MG63 (cell line): Measurements from ENCODE around the gene SPATA7. TPM values are rescaled to one million over a fixed set of nuclear protein-coding genes. Genes with fewer than 3 reads are reported as not detected.

ENCODE experiments used
- DNase-seq: peaks from one replicate; pipeline ENCODE4 v3.0.0-alpha.2; 2020
- H3K27me3 ChIP-seq: fragments of 250-450 bp; sonication (Bioruptor Pico); 2 replicates; pipeline ENCODE4 v1.5.1; 2020; ENCODE audit warnings: mild to moderate bottlenecking, moderate library complexity
- H3K36me3 ChIP-seq: fragments of 250-450 bp; sonication (Bioruptor Pico); 2 replicates; pipeline ENCODE4 v1.5.1; 2020; ENCODE audit warnings: mild to moderate bottlenecking, moderate library complexity
- H3K4me3 ChIP-seq: fragments of 250-450 bp; sonication (Bioruptor Pico); 2 replicates; pipeline ENCODE4 v1.5.1; 2020; ENCODE audit warnings: mild to moderate bottlenecking, moderate library complexity
- H3K9me3 ChIP-seq: fragments of 250-450 bp; sonication (Bioruptor Pico); 2 replicates; pipeline ENCODE4 v1.5.1; 2020; ENCODE audit warnings: mild to moderate bottlenecking, moderate library complexity
- total RNA-seq: library from RNA; depleted of rRNA; stranded (reverse); fragments of >200 nt; shearing (Covaris generic); gene quantifications from 2 replicates; pipeline ENCODE4 v1.2.3, GENCODE V29; 2014; ENCODE audit warnings: low replicate concordance; rRNA removed

SPATA7 gene
- total RNA-seq, 1 experiment from 2014 or later = 0.07 TPM

GRCh38 chr14:88470542-88471440 lies 85.3 kb downstream of the SPATA7 start:
- Histone ChIP-seq H3K9me3 (no peaks in the 10 kb centered on the region), H3K27me3 (no peaks in the 10 kb centered on the region), H3K4me3 (no peak overlapping the region), H3K36me3 (peaks cover 5% of the 10 kb centered on the region; the same call in 1 of the 2 replicates)
- no peak for DNase-seq

GRCh38 chr14:88473791-88474190 lies 88.3 kb downstream of the SPATA7 start:
- Histone ChIP-seq H3K9me3 (no peaks in the 10 kb centered on the region), H3K36me3 (peaks cover 5% of the 10 kb centered on the region; the same call in 1 of the 2 replicates), H3K27me3 (no peaks in the 10 kb centered on the region), H3K4me3 (no peak overlapping the region)
- no peak for DNase-seq

DNA sequence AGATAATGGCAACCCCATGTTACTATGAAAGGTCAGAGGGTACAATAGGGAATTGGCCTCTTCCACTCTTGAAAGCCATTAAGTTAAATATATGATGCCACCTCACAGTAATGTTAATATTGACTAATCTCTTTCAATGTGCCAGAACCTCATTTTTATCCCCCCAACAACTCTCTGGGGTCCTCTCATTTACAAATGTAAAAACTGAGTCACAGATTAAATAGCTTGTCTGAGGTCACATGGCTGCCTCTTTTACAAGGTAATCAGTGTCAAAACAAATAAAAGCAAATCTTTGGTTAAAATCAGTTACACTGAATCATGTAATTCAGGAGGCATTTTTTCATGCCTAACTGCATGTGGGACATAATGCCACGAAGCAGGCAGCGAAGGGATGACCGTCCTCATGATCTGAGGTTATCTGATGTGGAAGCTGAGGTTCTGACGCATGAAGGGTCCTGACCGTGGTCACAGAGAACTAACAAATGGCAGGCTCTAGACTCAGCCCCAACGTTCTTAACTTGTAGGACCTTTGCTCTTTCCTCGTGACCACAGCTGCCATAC lies 90.8 kb downstream of the SPATA7 start:
- Histone ChIP-seq H3K4me3 (no peak overlapping the region), H3K36me3 (no peaks in the 10 kb centered on the region), H3K27me3 (no peaks in the 10 kb centered on the region), H3K9me3 (no peaks in the 10 kb centered on the region)
- DNase-seq = no peak

- Histone ChIP-seq H3K9me3 (no peaks in the 10 kb centered on the region), H3K4me3 (no peak overlapping the region), H3K36me3 (no peaks in the 10 kb centered on the region), H3K27me3 (no peaks in the 10 kb centered on the region)
- no peak for DNase-seq
Measured at GRCh38 chr14:88476825-88477224, 91.4 kb downstream of the SPATA7 start.

- H3K4me3 ChIP-seq = no peak overlapping the region
- H3K27me3 ChIP-seq = no peaks in the 10 kb centered on the region
- no peaks in the 10 kb centered on the region for H3K9me3 ChIP-seq
- no peak for DNase-seq
- H3K36me3 ChIP-seq = no peaks in the 10 kb centered on the region
Measured at GRCh38 chr14:88477513-88478250, 92.2 kb downstream of the SPATA7 start.

- no peaks in the 10 kb centered on the region for H3K27me3 ChIP-seq
- H3K9me3 ChIP-seq = no peaks in the 10 kb centered on the region
- DNase-seq = no peak
- no peak overlapping the region for H3K4me3 ChIP-seq
- H3K36me3 ChIP-seq = no peaks in the 10 kb centered on the region
Measured at GRCh38 chr14:88478931-88479330, 93.5 kb downstream of the SPATA7 start.

- Histone ChIP-seq H3K4me3 (no peak overlapping the region), H3K27me3 (no peaks in the 10 kb centered on the region), H3K36me3 (no peaks in the 10 kb centered on the region), H3K9me3 (no peaks in the 10 kb centered on the region)
- no peak for DNase-seq
Measured at GRCh38 chr14:88479574-88479987, 94.1 kb downstream of the SPATA7 start.

DNA sequence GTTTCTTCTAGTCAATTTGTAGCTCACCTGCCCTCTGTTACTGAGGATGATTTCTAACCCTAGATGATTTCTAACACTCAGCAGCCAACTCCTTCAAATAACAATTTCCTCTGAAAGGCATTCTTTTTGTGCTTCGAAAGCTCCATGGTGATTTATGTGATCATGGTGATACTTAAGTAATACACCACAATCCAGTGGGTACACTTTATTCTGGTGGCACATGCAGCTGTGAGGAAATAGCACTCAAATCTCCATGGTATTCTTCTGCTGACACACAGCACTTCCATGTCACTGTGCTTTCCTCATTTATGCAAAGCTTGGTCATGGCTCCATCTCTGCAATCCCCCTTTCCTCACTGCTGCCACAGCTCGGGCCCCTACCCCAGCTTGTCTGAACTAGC lies 95.6 kb downstream of the SPATA7 start:
- DNase-seq = no peak
- Histone ChIP-seq H3K4me3 (no peak overlapping the region), H3K9me3 (no peaks in the 10 kb centered on the region), H3K36me3 (no peaks in the 10 kb centered on the region), H3K27me3 (no peaks in the 10 kb centered on the region)

- Histone ChIP-seq H3K27me3 (no peaks in the 10 kb centered on the region), H3K4me3 (no peak overlapping the region), H3K9me3 (no peaks in the 10 kb centered on the region), H3K36me3 (no peaks in the 10 kb centered on the region)
- no peak for DNase-seq
Measured at GRCh38 chr14:88481794-88482193, 96.3 kb downstream of the SPATA7 start.

DNA sequence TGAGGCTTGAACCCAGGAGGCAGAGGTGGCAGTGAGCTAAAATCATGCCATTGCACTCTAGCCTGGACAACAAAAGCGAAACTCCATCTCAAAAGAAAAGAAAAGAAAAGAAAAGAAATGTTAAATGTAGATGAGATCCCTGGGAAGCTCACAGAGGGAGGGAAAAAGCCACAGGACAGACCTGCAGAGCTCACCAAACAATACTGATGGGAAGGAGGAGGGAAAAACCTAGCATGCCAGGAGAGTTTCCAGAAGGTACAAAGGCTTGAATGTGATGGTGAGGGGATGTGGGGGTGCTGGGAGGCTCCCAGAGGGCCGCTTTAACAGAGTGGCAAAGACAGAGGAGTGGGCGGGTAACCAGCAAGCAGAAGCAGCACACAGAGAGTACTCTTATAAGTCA lies 97.1 kb downstream of the SPATA7 start:
- no peaks in the 10 kb centered on the region for H3K9me3 ChIP-seq
- H3K27me3 ChIP-seq = no peaks in the 10 kb centered on the region
- no peak overlapping the region for H3K4me3 ChIP-seq
- no peak for DNase-seq
- no peaks in the 10 kb centered on the region for H3K36me3 ChIP-seq

Other genes starting within 250 kb of the SPATA7 start
- not detected in 2 replicates for gene KCNK10, start 62.4 kb upstream of the SPATA7 start, total RNA-seq
- 1.5 and 4.2 TPM in 2 replicates for gene PTPN21, start 169.3 kb downstream of the SPATA7 start, total RNA-seq
- gene ZC3H14, start 177.4 kb downstream of the SPATA7 start, total RNA-seq = 44.9 and 54.1 TPM in 2 replicates